Measurements from ENCODE around the gene PPP1R13B. TPM values are rescaled to one million over a fixed set of nuclear protein-coding genes. Genes with fewer than 3 reads are reported as not detected.

The PPP1R13B gene
- total and polyA plus RNA-seq, 7 donors, result 4.7 to 17.9 (median 13.3) TPM

DNA sequence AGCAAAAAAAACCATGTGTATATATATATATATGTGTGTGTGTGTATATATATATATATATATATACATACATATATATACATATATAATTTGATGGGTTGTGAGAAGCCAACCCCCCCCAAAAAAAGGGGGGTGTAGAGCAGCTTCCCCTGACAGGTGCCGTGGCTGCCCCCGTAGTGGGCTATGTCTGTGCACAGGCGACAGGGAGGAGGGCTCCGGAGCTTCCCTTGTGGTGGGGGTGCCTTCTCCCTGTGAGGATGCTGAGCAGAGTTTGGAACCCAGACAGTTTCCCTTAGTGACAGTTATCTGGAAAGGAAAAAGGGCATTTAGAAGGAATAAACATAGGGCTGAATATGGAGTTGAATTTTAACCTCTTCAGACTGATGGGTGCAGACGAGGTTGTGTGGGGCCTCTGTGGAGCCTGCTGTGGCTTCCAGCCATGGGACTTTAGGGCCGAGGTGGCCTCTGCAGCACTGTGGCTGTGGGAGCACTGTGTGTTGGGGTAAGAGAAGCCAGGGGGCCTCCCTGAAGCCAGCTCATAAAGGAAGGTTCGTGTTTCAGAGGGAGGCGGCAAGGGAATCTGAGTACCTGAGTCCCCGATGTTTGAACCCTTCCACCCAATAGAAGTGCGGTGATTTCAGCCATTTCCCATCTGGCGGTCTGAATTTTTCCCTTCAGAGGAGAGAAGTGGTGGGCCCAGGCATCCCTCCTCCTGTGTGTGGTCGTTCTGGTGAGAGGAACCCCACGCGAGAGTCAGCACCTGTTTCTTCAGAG lies 151.9 kb downstream of the PPP1R13B start:
- WGBS, 3 donors, result 42 to 78% (median 46%) methylated on average over 14 of the region's 14 CpGs
- Histone ChIP-seq H3K27me3 (ENCODE audit: insufficient read depth in 3 of 3, low read length in 2 of 3) (no peaks in the 10 kb centered on the region), H3K9me3 (no peaks in the 10 kb centered on the region), H3K4me1 (peaks cover 47% of the 10 kb centered on the region), H3K4me3 (no peak overlapping the region), H3K36me3 (ENCODE audit: insufficient read depth in 1 of 2, low read depth in 1 of 2) (peaks cover 5 to 63% of the 10 kb centered on the region in 2 donors), H3K27ac (no peak overlapping the region)
- ATAC-seq, result no peak
- intact Hi-C loops (cut with DNase I), result loop anchor here in 1 of 2 donors (5.0 kb wide), 1 partner anchor 63 kb away; no protein-coding TSS in a partner anchor
- no peak for DNase-seq
- TF ChIP-seq, protein P1, sequence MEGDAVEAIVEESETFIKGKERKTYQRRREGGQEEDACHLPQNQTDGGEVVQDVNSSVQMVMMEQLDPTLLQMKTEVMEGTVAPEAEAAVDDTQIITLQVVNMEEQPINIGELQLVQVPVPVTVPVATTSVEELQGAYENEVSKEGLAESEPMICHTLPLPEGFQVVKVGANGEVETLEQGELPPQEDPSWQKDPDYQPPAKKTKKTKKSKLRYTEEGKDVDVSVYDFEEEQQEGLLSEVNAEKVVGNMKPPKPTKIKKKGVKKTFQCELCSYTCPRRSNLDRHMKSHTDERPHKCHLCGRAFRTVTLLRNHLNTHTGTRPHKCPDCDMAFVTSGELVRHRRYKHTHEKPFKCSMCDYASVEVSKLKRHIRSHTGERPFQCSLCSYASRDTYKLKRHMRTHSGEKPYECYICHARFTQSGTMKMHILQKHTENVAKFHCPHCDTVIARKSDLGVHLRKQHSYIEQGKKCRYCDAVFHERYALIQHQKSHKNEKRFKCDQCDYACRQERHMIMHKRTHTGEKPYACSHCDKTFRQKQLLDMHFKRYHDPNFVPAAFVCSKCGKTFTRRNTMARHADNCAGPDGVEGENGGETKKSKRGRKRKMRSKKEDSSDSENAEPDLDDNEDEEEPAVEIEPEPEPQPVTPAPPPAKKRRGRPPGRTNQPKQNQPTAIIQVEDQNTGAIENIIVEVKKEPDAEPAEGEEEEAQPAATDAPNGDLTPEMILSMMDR (IDR thresholded peaks at IDR 0.05), result no peak

DNA sequence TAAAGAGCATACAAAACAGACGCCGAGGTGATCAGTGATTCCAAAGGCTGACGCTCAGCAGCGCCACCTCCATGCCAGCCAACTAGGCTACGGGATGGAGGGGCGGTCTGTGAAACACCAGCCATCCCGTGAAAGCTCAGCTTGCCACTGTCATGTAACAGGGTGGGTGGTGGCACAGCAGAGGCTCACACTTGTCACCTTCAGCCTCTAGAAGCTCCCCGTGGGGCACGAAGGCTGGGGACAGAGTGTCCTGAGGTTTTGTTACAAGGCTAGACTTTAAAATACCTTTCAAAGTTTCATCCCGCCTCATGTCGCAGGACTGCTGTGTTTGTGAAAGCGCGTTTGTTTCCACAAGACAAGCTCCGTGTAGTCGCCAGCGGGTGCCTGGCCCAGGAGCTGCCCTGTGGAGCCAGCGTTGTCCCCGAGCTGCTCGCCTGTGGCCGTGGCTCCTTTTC lies 152.8 kb downstream of the PPP1R13B start:
- TF ChIP-seq, protein P1 (IDR thresholded peaks at IDR 0.05), result no peak
- H3K36me3 ChIP-seq (ENCODE audit: insufficient read depth in 1 of 2, low read depth in 1 of 2), result peaks cover 5 to 72% of the 10 kb centered on the region in 2 donors

DNA sequence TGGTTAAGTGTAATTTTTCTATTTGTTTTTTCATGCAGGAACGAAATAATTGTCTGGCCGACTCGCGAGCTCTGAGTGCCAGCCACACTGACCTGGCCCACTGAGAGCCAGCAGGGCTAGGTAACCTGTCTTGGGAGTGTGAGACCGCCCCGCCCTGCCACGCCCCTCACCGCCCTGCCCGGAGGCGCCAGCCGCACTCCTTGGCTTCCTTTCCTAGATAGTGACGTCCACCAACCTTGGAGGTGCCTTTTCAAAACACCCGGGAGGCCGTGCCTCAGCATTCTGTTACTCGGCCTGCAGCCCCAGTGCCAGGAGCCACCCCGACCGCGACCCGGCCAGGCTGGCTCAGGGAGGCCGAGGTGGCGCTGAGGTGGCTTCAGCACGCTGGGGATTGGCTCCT lies 153.9 kb downstream of the PPP1R13B start:
- 39 to 66% (median 44%) methylated on average over 22 of the region's 22 CpGs for WGBS, 3 donors
- DNase-seq (no peak), ATAC-seq (peak; percentile 23 to 67 (median 60))
- no peak overlapping the region for H3K27ac ChIP-seq
- TF ChIP-seq, protein P1 (IDR thresholded peaks at IDR 0.05), result no peak
- no peaks in the 10 kb centered on the region for H3K9me3 ChIP-seq
- intact Hi-C loops (cut with DNase I), result no loop called here
- no peak overlapping the region for H3K4me3 ChIP-seq
- H3K27me3 ChIP-seq (ENCODE audit: insufficient read depth in 3 of 3, low read length in 2 of 3), result no peaks in the 10 kb centered on the region
- H3K4me1 ChIP-seq, result peaks cover 32% of the 10 kb centered on the region
- peaks cover 5 to 72% of the 10 kb centered on the region in 2 donors for H3K36me3 ChIP-seq (ENCODE audit: insufficient read depth in 1 of 2, low read depth in 1 of 2)

More for the DNA sequence above, 152.8 kb downstream of the PPP1R13B start:
- intact Hi-C loops (cut with DNase I), result loop anchor here in 1 of 2 donors (5.0 kb wide), 1 partner anchor 62 kb away; no protein-coding TSS in a partner anchor
- Histone ChIP-seq H3K27me3 (ENCODE audit: insufficient read depth in 3 of 3, low read length in 2 of 3) (no peaks in the 10 kb centered on the region), H3K4me3 (no peak overlapping the region), H3K27ac (peak overlapping the region; percentile 9), H3K4me1 (peaks cover 38% of the 10 kb centered on the region), H3K9me3 (no peaks in the 10 kb centered on the region)
- DNase-seq (no peak), ATAC-seq (peak in 1 of 4 donors; percentile 5)
- 80 to 94% (median 88%) methylated on average over 20 of the region's 20 CpGs for WGBS, 3 donors

DNA sequence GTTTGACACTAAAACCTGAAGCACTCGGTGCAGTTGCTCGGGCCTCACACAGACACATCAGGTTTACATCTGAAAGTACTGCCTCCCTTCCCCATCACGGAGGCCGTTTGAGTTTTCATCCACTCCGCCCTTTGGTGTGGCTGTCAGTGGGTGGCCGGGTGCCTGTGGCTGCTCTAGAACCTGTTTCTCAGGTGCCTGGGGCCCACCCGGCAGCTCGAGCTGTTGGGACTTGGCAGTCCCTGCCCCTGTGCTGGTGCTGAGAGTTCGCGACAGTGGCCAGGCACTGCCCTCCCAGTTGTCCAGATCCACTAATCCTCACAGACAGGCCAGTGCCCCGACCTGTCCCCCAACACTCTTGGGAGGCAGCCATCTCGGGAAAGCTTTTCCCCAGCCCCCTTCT lies 154.5 kb downstream of the PPP1R13B start:
- intact Hi-C loops (cut with DNase I), result no loop called here
- H3K27ac ChIP-seq, result peak overlapping the region; percentile 50
- H3K4me1 ChIP-seq, result peaks cover 32% of the 10 kb centered on the region

More for the DNA sequence above, 154.5 kb downstream of the PPP1R13B start:
- DNase-seq (no peak), ATAC-seq (peak in 3 of 4 donors; percentile 20 to 42 (median 23))
- Histone ChIP-seq H3K4me3 (no peak overlapping the region), H3K27me3 (ENCODE audit: insufficient read depth in 3 of 3, low read length in 2 of 3) (no peaks in the 10 kb centered on the region), H3K9me3 (no peaks in the 10 kb centered on the region), H3K36me3 (ENCODE audit: insufficient read depth in 1 of 2, low read depth in 1 of 2) (peaks cover 5 to 72% of the 10 kb centered on the region in 2 donors)
- 35 to 56% (median 41%) methylated on average over 12 of the region's 12 CpGs for WGBS, 3 donors
- TF ChIP-seq, protein P1 (IDR thresholded peaks at IDR 0.05), result no peak
